ENCODE measurements around the gene PRSS56.

DNA sequence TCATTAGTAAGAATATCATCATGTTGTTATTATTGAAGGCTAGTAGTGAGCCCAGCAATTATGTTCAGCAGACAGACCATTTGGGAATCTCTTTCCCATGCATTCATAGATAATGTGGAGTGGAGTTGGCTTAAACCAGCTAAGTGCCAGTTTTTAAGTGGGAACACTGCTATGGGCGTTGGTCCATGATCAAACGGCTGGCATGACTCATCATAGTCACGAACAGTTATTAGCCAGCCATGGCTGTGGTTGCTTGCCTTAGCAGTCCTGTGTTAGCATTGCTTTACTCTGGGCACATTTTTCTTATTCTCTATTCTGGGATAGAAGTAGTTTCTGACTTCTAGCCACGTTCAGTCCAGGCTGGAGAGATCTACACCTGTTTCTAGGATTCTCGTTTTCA is 48.0 kb downstream of the PRSS56 start:
- TF ChIP-seq, protein P1, sequence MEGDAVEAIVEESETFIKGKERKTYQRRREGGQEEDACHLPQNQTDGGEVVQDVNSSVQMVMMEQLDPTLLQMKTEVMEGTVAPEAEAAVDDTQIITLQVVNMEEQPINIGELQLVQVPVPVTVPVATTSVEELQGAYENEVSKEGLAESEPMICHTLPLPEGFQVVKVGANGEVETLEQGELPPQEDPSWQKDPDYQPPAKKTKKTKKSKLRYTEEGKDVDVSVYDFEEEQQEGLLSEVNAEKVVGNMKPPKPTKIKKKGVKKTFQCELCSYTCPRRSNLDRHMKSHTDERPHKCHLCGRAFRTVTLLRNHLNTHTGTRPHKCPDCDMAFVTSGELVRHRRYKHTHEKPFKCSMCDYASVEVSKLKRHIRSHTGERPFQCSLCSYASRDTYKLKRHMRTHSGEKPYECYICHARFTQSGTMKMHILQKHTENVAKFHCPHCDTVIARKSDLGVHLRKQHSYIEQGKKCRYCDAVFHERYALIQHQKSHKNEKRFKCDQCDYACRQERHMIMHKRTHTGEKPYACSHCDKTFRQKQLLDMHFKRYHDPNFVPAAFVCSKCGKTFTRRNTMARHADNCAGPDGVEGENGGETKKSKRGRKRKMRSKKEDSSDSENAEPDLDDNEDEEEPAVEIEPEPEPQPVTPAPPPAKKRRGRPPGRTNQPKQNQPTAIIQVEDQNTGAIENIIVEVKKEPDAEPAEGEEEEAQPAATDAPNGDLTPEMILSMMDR (IDR thresholded peaks at IDR 0.05): no peak
- TF ChIP-seq POLR2A (IDR thresholded peaks at IDR 0.05): no peak

Data from thyroid gland (tissue), 4 donors.